Esophagus squamous epithelium (tissue), 4 donors: ENCODE measurements around the gene TSC2.

Experiments used
- CTCF ChIP-seq, 6 experiments: fragments of 450-650 bp in 4 of 6; fragments of 200-600 bp in 2 of 6; sonication (generic) in 2 of 6; IDR thresholded peaks; one replicate each; pipeline ENCODE4 v1.5.1; 2016 to 2019; ENCODE audit warnings: antibody characterized with exemption in 6 of 6, mild to moderate bottlenecking in 4 of 6, moderate library complexity in 4 of 6
- POLR2A ChIP-seq, 4 donors: fragments of 450-650 bp; IDR thresholded peaks; one replicate each; pipeline ENCODE4 v1.6.1; 2017; ENCODE audit warnings: antibody characterized with exemption in 4 of 4, mild to moderate bottlenecking in 4 of 4, moderate library complexity in 3 of 4

- no peak for TF ChIP-seq CTCF (IDR thresholded peaks at IDR 0.05)
- no peak for TF ChIP-seq POLR2A (IDR thresholded peaks at IDR 0.05)
These were observed 15.0 kb downstream of the TSC2 start for GRCh38 chr16:2062801-2063200.
